Subcutaneous adipose tissue (tissue), 4 donors: Measurements from ENCODE around the gene SEMA7A. TPM values are rescaled to one million over a fixed set of nuclear protein-coding genes. Genes with fewer than 3 reads are reported as not detected.

Experiments used
- CTCF ChIP-seq: fragments of 450-650 bp; IDR thresholded peaks from one replicate; pipeline ENCODE4 v1.5.1; 2016; ENCODE audit warnings: low read depth, mild to moderate bottlenecking, control low read depth, antibody characterized with exemption, moderate library complexity
- total RNA-seq, 4 donors: library from RNA; depleted of rRNA; stranded (reverse); fragments of >200 nt; gene quantifications; one replicate each; pipeline ENCODE4 v1.1.0, GENCODE V29; 2016

SEMA7A gene
- total RNA-seq, 4 donors from 2014 or later: 0.38 to 2.4 (median 0.74) TPM

GRCh38 chr15:74375303-74375693, 58.5 kb downstream of the SEMA7A start:
- TF ChIP-seq CTCF: no peak

- no peak for TF ChIP-seq CTCF
Measured at GRCh38 chr15:74374648-74375302, 59.0 kb downstream of the SEMA7A start.

- no peak for TF ChIP-seq CTCF
Measured at GRCh38 chr15:74373731-74374647, 59.8 kb downstream of the SEMA7A start.

- no peak for TF ChIP-seq CTCF
Measured at GRCh38 chr15:74373056-74373650, 60.6 kb downstream of the SEMA7A start.

- TF ChIP-seq CTCF: no peak
Measured at GRCh38 chr15:74370471-74370870, 63.3 kb downstream of the SEMA7A start.

- TF ChIP-seq CTCF: no peak
Measured at GRCh38 chr15:74369756-74370155, 64.0 kb downstream of the SEMA7A start.
